ENCODE data around the gene PARP8.

Gene PARP8

GRCh38 chr5:50827516-50828247 is 161.2 kb downstream of the PARP8 start:
- no peak overlapping the region for H3K27ac ChIP-seq
- TF ChIP-seq CTCF (conservative IDR thresholded peaks at IDR 0.05) (no peak), ZFX (IDR thresholded peaks at IDR 0.05) (no peak)

- H3K27ac ChIP-seq = no peak overlapping the region
- TF ChIP-seq ZFX (IDR thresholded peaks at IDR 0.05) (no peak), CTCF (conservative IDR thresholded peaks at IDR 0.05) (no peak)
Observed at GRCh38 chr5:50829023-50829422, 162.6 kb downstream of the PARP8 start.

- H3K27ac ChIP-seq = no peak overlapping the region
Observed at GRCh38 chr5:50832657-50833284, 166.3 kb downstream of the PARP8 start.

GRCh38 chr5:50836356-50836755 is 169.9 kb downstream of the PARP8 start:
- TF ChIP-seq ZFX (IDR thresholded peaks at IDR 0.05) = no peak
- TF ChIP-seq CTCF (conservative IDR thresholded peaks at IDR 0.05) = no peak
- H3K27ac ChIP-seq = no peak overlapping the region

More at GRCh38 chr5:50832657-50833284, 166.3 kb downstream of the PARP8 start:
- no peak for TF ChIP-seq CTCF (conservative IDR thresholded peaks at IDR 0.05)
- no peak for TF ChIP-seq ZFX (IDR thresholded peaks at IDR 0.05)

GRCh38 chr5:50839472-50839871 is 173.0 kb downstream of the PARP8 start:
- no peak for TF ChIP-seq ZFX (IDR thresholded peaks at IDR 0.05)
- TF ChIP-seq CTCF (conservative IDR thresholded peaks at IDR 0.05) = no peak
- H3K27ac ChIP-seq = no peak overlapping the region

GRCh38 chr5:50843091-50843490 is 176.7 kb downstream of the PARP8 start:
- no peak overlapping the region for H3K27ac ChIP-seq
- TF ChIP-seq CTCF (conservative IDR thresholded peaks at IDR 0.05) (no peak), ZFX (IDR thresholded peaks at IDR 0.05) (no peak)

GRCh38 chr5:50846261-50846660 is 179.8 kb downstream of the PARP8 start:
- no peak for TF ChIP-seq CTCF (conservative IDR thresholded peaks at IDR 0.05)
- TF ChIP-seq ZFX (IDR thresholded peaks at IDR 0.05) = no peak
- no peak overlapping the region for H3K27ac ChIP-seq

Measured in C4-2B (cell line).